Esophagus squamous epithelium (tissue), 4 donors: ENCODE results near the gene WDR82.

ENCODE experiments used
- CTCF ChIP-seq, 6 experiments: fragments of 450-650 bp in 4 of 6; fragments of 200-600 bp in 2 of 6; sonication (generic) in 2 of 6; IDR thresholded peaks; one replicate each; pipeline ENCODE4 v1.5.1; 2016 to 2019; ENCODE audit warnings: antibody characterized with exemption in 6 of 6, mild to moderate bottlenecking in 4 of 6, moderate library complexity in 4 of 6
- POLR2A ChIP-seq, 4 donors: fragments of 450-650 bp; IDR thresholded peaks; one replicate each; pipeline ENCODE4 v1.6.1; 2017; ENCODE audit warnings: antibody characterized with exemption in 4 of 4, mild to moderate bottlenecking in 4 of 4, moderate library complexity in 3 of 4

GRCh38 chr3:52286777-52287110 lies 8.3 kb upstream of the WDR82 start:
- no peak for TF ChIP-seq CTCF (IDR thresholded peaks at IDR 0.05)
- TF ChIP-seq POLR2A (IDR thresholded peaks at IDR 0.05) = no peak
